GM12875 (cell line): Measurements from ENCODE around the gene ZFHX3.

Experiments
- H3K4me3 ChIP-seq: one replicate; pipeline ENCODE4 v1.5.1; 2011; ENCODE audit warnings: low read depth, low read length, control low read depth
- TF ChIP-seq, protein P1 (sequence below): IDR thresholded peaks from 2 replicates; pipeline ENCODE4 v1.5.1; 2011; ENCODE audit warnings: low read depth, mild to moderate bottlenecking, control low read depth, inconsistent platforms, low read length, moderate library complexity, borderline replicate concordance; ENCODE audit not compliant: insufficient read depth

ZFHX3 gene

DNA sequence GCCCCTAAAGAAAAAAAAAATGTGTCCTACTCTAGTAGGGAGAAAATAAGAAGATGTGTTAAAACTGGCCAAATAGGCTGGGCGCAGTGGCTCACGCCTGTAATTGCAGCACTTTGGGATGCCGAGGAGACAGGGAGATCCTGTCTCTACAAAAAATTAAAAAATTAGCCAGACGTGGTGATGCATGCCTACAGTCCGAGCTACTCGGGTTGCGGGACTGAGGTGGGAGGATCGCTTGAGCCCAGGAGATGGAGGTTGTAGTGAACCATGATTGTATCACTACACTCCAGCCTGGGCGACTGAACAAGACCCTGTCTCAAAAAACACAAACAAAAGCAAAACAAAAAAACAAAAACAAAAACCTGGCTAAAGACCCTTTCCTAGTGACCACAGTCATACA is 15.9 kb downstream of the ZFHX3 start:
- H3K4me3 ChIP-seq = no peak overlapping the region
- TF ChIP-seq, protein P1, sequence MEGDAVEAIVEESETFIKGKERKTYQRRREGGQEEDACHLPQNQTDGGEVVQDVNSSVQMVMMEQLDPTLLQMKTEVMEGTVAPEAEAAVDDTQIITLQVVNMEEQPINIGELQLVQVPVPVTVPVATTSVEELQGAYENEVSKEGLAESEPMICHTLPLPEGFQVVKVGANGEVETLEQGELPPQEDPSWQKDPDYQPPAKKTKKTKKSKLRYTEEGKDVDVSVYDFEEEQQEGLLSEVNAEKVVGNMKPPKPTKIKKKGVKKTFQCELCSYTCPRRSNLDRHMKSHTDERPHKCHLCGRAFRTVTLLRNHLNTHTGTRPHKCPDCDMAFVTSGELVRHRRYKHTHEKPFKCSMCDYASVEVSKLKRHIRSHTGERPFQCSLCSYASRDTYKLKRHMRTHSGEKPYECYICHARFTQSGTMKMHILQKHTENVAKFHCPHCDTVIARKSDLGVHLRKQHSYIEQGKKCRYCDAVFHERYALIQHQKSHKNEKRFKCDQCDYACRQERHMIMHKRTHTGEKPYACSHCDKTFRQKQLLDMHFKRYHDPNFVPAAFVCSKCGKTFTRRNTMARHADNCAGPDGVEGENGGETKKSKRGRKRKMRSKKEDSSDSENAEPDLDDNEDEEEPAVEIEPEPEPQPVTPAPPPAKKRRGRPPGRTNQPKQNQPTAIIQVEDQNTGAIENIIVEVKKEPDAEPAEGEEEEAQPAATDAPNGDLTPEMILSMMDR = no peak

DNA sequence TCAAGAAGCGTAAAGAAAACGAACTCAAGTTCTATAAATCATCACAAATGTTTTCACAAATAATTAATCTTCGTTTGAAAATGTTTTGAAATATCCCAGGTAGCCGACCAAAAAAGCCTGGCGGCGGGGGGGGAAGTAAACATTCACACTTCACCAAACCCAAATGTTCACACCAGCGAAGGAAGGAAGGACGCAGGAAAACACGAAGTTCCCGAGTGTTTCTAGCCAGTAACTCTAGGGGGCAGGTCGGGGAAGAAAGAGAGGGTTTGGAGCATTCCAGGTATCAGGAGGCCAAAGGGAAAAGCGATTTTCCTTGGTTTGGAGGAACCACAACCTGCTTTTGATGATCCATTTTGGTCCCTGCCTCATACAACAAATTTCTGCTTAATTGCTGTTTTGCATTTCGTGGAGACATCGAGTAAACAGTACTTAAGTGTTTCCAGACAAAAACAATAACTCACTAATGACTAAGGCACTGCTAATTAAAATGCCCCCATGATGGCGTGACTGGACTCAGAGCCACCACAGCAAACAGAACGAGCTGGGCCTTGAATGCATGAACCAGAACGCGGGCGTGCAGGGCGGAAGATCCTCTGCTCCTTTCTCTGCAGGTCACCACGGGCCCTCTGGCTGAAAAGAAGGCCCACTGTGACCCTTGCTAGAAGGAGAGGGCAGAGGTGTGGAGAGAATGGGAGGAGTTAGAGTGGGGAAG is 16.6 kb downstream of the ZFHX3 start:
- TF ChIP-seq, protein P1 = no peak

DNA sequence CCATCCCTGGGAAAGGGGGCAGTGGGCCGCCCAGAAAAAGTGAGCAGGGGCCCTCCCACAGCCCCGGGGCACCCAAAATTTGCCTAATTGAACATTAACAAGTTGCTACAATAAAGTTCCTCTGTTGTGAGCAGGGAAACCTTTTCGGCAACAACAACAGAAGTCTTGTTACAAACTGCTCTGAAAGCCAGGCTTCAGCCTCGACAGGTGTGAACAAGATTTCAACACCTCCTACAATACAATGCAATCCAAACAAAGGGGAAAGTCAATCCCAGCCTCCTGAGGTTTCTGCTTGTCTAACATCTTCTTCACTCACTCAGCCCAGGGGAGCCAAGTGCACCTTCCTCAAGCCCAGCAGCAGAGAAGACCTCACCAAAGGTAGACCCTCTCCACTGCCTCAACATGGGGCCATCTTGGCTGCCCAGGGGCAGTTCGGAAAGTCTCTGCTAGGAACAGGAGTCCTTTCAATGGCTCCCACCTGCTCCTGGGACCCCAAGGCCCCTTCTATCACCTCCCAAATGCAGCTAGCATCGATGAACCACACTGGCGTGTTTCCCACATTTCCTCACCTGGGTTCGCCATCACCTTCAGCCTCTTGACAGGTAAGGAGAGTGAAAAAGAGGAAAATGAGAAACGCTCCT is 19.1 kb downstream of the ZFHX3 start:
- no peak overlapping the region for H3K4me3 ChIP-seq
- TF ChIP-seq, protein P1 = no peak

More for the DNA sequence above, 16.6 kb downstream of the ZFHX3 start:
- no peak overlapping the region for H3K4me3 ChIP-seq

DNA sequence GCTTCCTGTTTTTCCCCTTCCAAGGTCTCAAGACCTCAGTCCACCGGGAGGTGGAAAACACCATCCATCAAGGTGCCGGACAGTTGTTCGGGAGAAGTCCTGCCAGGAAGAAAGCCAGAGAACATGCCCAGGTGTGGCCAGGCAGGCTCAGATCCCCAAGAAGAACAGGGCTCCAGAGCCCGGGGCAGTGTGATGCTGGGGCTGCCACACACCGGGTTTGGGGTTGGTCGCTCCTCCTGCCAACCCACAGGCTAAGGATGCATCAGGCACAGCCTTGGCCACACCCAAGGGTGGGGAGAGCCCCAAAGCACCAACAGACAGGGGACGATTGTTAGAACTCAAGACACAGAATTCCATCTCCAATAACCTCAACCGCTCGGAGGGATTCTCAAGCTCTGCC is 19.7 kb downstream of the ZFHX3 start:
- TF ChIP-seq, protein P1 = no peak
- no peak overlapping the region for H3K4me3 ChIP-seq

DNA sequence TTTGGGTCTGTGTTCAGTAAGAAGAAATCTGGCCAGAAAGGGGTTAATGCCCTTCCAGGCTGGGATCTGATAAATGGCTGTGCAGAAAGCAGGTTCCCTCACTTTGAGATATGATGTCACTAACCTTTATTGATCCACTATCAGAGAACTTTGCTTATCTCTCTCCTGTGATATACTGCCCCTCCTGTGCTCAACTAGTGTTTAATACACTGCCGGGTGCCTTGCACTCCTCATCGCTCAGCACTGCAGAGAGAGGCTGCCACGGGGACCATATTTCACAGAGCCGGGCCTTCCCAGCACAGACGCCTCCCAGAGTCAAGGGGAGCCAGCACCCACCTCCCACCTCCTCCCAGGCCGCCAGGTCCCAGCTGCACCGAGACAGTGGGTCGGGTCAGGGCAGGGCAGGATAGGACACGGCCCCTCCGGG is 20.2 kb downstream of the ZFHX3 start:
- TF ChIP-seq, protein P1 = no peak

DNA sequence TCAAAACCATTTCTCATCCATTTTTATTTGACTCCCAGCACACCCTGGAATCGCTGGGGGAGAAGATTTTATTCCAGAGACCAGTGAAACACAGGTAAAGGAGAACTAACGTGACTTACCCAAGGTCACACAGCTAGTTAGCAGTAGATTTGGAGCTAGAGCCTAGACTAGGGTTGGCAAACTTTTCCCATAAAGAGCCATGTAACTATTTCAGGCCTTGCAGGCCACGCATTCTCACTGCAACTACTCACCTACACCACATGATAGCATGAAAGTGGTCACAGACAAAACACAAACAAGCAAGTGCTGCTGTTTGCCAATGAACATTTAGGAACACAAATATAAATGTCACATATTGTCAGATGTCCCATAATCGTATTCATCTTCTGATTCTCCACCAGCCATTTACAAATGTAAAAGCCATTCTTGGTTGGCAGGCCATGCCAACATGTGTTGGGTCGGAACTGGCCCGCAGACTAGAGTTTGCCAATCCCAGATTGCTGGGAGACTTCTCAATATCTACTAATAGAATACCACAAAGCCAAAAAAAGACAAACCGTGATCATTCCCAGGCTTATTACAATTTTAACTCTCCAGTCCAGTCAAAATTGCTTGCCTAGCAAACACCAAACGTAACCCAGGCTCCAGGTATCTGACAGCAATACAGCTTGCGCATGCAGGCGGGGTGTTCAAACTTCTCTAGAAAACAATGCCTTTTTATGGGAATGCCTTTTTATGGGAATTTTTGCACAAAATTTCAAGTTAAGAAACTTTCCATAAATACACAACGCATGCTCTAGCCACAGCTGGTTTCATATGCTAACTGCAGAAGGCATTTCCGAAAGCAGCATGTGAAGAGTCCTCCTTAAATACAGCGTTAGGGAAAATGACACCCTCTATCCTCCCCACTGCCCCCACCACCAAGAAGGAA is 20.9 kb downstream of the ZFHX3 start:
- TF ChIP-seq, protein P1 = no peak

More for the DNA sequence above, 20.2 kb downstream of the ZFHX3 start:
- H3K4me3 ChIP-seq = no peak overlapping the region

More for the DNA sequence above, 20.9 kb downstream of the ZFHX3 start:
- H3K4me3 ChIP-seq = no peak overlapping the region
